ENCODE measurements around the gene CCNL2. TPM values are rescaled to one million over a fixed set of nuclear protein-coding genes. Genes with fewer than 3 reads are reported as not detected.

The CCNL2 gene
- total and polyA plus RNA-seq, 2 of the 13 experiments (the other 11 are each of a cell fraction or from before 2014, with no cell fraction given) = 105 to 340 TPM

DNA sequence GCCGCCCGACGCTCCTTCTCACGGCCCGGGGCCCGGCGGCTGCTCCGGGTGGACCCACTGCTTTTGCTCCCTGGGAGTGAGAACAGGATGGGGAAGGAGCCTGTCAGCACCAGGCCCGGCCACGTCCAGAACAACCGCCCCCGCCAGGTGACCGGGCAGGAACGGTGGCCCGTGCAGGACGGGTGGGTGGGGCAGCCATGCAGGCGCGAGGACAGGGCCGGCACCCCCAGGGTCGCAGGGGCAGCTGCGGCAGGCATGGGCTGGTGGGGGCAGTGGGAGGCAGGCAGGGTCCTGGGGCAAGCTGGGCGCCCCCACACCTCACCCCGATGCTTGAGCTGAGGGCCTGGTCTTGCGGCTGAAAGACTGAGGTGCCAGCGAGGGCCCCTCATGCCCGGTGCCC, 62.7 kb downstream of the CCNL2 start:
- Histone ChIP-seq H3K27ac (ENCODE audit: extremely low read length, insufficient read depth, low read length) (no peak overlapping the region), H3K4me2 (ENCODE audit: low read depth, low read length) (no peak overlapping the region), H2AFZ (ENCODE audit: low read length) (no peak overlapping the region), H3K27me3 (ENCODE audit: control insufficient read depth in 1 of 2, insufficient read depth in 2 of 2, low read length in 2 of 2) (0 out of 5 replicates have a peak, but pooled peaks cover 0 to 2% of the 10 kb centered on the region in 2 experiments), H3K79me2 (ENCODE audit: insufficient read depth, low read length) (no peaks in the 10 kb centered on the region), H3K4me1 (ENCODE audit: insufficient read depth, low read length) (peaks cover 7% of the 10 kb centered on the region), H3K9ac (ENCODE audit: insufficient read depth, low read depth, low read length) (no peak overlapping the region), H3K36me3 (replicated peaks in 1 of 2; ENCODE audit: control insufficient read depth in 1 of 2, insufficient read depth in 2 of 2, low read length in 2 of 2) (peaks cover 12 to 22% of the 10 kb centered on the region in 2 experiments), H3K9me3 (ENCODE audit: low read length) (no peaks in the 10 kb centered on the region), H3K4me3 (replicated peaks in 1 of 3; ENCODE audit: insufficient read depth in 1 of 3, low read depth in 2 of 3, low read length in 3 of 3) (no peak overlapping the region), H4K20me1 (ENCODE audit: insufficient read depth, low read length) (peaks cover 7% of the 10 kb centered on the region; the same call in 1 of the 2 replicates)
- BruUV-seq (replicated peaks) = no TSS peak
- TF ChIP-seq SIN3B (IDR thresholded peaks at IDR 0.05; ENCODE audit: low read length) = no peak
- TF ChIP-seq, protein P1, sequence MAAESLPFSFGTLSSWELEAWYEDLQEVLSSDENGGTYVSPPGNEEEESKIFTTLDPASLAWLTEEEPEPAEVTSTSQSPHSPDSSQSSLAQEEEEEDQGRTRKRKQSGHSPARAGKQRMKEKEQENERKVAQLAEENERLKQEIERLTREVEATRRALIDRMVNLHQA (CRISPR knock-in tag; IDR thresholded peaks at IDR 0.05) = no peak
- TF ChIP-seq ZNF136 (CRISPR knock-in tag; IDR thresholded peaks at IDR 0.05; ENCODE audit: low read depth) = no peak
- no peak for TF ChIP-seq IRF2 (CRISPR knock-in tag; IDR thresholded peaks at IDR 0.05)
- TF ChIP-seq, protein P2, sequence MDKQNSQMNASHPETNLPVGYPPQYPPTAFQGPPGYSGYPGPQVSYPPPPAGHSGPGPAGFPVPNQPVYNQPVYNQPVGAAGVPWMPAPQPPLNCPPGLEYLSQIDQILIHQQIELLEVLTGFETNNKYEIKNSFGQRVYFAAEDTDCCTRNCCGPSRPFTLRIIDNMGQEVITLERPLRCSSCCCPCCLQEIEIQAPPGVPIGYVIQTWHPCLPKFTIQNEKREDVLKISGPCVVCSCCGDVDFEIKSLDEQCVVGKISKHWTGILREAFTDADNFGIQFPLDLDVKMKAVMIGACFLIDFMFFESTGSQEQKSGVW (CRISPR knock-in tag; IDR thresholded peaks at IDR 0.05; ENCODE audit: borderline replicate concordance) = no peak
- TF ChIP-seq, protein P3, sequence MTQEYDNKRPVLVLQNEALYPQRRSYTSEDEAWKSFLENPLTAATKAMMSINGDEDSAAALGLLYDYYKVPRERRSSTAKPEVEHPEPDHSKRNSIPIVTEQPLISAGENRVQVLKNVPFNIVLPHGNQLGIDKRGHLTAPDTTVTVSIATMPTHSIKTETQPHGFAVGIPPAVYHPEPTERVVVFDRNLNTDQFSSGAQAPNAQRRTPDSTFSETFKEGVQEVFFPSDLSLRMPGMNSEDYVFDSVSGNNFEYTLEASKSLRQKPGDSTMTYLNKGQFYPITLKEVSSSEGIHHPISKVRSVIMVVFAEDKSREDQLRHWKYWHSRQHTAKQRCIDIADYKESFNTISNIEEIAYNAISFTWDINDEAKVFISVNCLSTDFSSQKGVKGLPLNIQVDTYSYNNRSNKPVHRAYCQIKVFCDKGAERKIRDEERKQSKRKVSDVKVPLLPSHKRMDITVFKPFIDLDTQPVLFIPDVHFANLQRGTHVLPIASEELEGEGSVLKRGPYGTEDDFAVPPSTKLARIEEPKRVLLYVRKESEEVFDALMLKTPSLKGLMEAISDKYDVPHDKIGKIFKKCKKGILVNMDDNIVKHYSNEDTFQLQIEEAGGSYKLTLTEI (CRISPR knock-in tag; conservative IDR thresholded peaks at IDR 0.05) = no peak
- no peak for TF ChIP-seq STAT6 (CRISPR knock-in tag; IDR thresholded peaks at IDR 0.05; ENCODE audit: borderline replicate concordance)
- TF ChIP-seq ZNF331 (CRISPR knock-in tag; IDR thresholded peaks at IDR 0.05) = no peak
- no peak for TF ChIP-seq MBD4 (IDR thresholded peaks at IDR 0.05; ENCODE audit: borderline replicate concordance, low read length)
- no peak for TF ChIP-seq CHD4 (IDR thresholded peaks at IDR 0.05; ENCODE audit: borderline replicate concordance, low read length)
- TF ChIP-seq SRSF4 (IDR thresholded peaks at IDR 0.05; ENCODE audit: low read depth, low read length, poor library complexity, severe bottlenecking) = no peak
- TF ChIP-seq ZNF329 (CRISPR knock-in tag; IDR thresholded peaks at IDR 0.05; ENCODE audit: low read depth) = no peak
- no peak for TF ChIP-seq IKZF4 (CRISPR knock-in tag; IDR thresholded peaks at IDR 0.05; ENCODE audit: borderline replicate concordance, low read depth, not compliant biosample characterization)
- FAIRE-seq = no peak
- ChIA-PET CTCF (ENCODE audit: low intra/inter-chr PET ratio, low total read pairs) (no interaction called here), POLR2A (interaction anchor here (0.9 to 3.9 kb wide), 3 partner anchors 10 to 19 kb away, joined by 3 to 12 read pairs (median 4); partner anchors contain the start of gene DVL1)
- intact Hi-C loops (cut with micrococcal nuclease; ENCODE audit: unreplicated experiment) (no loop called here), in situ Hi-C loops (cut with HindIII; ENCODE audit: extremely low pct_ligation_motif_present, low pct_unique_long_range_greater_than_20kb) (no loop called here)
- ATAC-seq = no peak
- no peak for DNase-seq (ENCODE audit: low spot score)
- 97% methylated on average over 20 of the region's 26 CpGs for WGBS (ENCODE audit: low lambda C conversion rate)
